ENCODE measurements around the gene NDUFB11. TPM values are rescaled to one million over a fixed set of nuclear protein-coding genes. Genes with fewer than 3 reads are reported as not detected.
A peak's percentile ranks its signal among the peaks of the same experiment; 100 is the strongest.
"Not testable (repeated sequence)": the region's sequence is repeated elsewhere in the genome, so short reads cannot be mapped to it uniquely, and the experiment has no call there.

Gene NDUFB11
- total RNA-seq, 8 experiments from 2014 or later, result 103 to 155 (median 120) TPM

- peak; percentile 98 to 99 (median 99) for ATAC-seq (replicated peaks in 6 of 8)
- peaks cover 4 to 8% of the 10 kb centered on the region in 2 donors for H3K4me1 ChIP-seq (replicated peaks in 1 of 2)
- H3K27ac ChIP-seq, result peak overlapping the region; percentile 76 to 85
- in situ Hi-C loops (cut with MboI; ENCODE audit: low pct_unique_long_range_greater_than_20kb in 2 of 9, low sequenced_read_pairs in 9 of 9, unreplicated experiment in 9 of 9), result no loop called here
- peak overlapping the region; percentile 54 to 96 (median 67) for H3K4me3 ChIP-seq
- 0 to 30% (median 8%) methylated on average over 2 to 4 of the region's 31 CpGs; no CpG with 5 or more reads in 7 of the 10 experiments for WGBS, 10 experiments
Measured at GRCh38 chrX:47129157-47129898, 15.2 kb downstream of the NDUFB11 start.

DNA sequence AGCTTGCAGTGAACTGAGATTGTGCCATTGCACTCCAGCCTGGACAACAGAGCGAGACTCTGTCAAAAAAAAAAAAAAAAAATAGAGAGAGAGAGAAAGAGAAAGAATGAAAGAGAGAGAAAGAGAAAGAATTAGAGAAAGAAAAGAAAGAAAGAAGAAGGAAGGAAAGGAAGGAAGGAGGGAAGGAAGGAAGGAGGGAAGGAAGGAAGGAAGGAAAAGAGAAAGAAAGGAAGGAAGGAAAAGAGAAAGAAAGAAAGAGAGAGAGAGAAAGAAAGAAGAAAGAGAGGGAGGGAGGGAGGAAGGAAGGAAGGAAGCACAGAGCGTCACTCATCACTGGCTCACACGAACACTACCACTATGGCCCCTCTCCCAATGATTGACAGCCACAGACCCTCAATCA lies 20.0 kb downstream of the NDUFB11 start:
- H3K4me3 ChIP-seq; in situ Hi-C loops (cut with MboI; ENCODE audit: low pct_unique_long_range_greater_than_20kb in 2 of 9, low sequenced_read_pairs in 9 of 9, unreplicated experiment in 9 of 9); H3K27ac ChIP-seq; ATAC-seq (replicated peaks in 6 of 8); H3K4me1 ChIP-seq (replicated peaks in 1 of 2): not testable (repeated sequence)
- 40 to 100% (median 89%) methylated on average over 1 to 3 of the region's 3 CpGs; no CpG with 5 or more reads in 4 of the 10 experiments for WGBS, 10 experiments

DNA sequence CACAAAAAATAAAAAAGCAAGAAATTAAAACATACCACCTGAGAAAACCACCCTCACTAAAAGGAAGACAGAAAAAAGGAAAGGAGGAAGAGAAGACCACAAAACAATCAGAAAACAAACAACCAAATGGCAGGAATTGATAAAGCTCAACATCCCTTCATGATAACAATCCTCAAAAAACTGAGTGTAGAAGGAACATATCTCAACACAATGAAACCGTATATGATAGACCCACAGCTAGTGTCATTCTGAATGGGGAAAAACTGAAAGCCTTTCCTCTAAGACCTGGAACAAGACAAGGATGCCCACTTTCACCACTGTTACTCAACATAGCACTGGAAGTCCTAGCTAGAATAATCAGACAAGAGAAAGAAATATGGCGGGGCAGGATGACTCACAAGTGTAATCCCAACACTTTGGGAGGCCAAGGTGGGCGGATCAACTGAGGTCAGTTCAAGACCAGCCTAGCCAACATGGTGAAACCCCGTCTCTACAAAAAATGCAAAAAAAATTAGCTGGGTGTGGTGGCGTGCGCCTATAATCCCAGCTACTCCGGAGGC lies 27.9 kb downstream of the NDUFB11 start:
- ATAC-seq (replicated peaks in 6 of 8); H3K4me3 ChIP-seq; H3K27ac ChIP-seq; in situ Hi-C loops (cut with MboI; ENCODE audit: low pct_unique_long_range_greater_than_20kb in 2 of 9, low sequenced_read_pairs in 9 of 9, unreplicated experiment in 9 of 9); H3K4me1 ChIP-seq (replicated peaks in 1 of 2): not testable (repeated sequence)
- WGBS, 10 experiments, result 63 to 100% (median 100%) methylated on average over 1 to 7 of the region's 7 CpGs; no CpG with 5 or more reads in 5 of the 10 experiments

DNA sequence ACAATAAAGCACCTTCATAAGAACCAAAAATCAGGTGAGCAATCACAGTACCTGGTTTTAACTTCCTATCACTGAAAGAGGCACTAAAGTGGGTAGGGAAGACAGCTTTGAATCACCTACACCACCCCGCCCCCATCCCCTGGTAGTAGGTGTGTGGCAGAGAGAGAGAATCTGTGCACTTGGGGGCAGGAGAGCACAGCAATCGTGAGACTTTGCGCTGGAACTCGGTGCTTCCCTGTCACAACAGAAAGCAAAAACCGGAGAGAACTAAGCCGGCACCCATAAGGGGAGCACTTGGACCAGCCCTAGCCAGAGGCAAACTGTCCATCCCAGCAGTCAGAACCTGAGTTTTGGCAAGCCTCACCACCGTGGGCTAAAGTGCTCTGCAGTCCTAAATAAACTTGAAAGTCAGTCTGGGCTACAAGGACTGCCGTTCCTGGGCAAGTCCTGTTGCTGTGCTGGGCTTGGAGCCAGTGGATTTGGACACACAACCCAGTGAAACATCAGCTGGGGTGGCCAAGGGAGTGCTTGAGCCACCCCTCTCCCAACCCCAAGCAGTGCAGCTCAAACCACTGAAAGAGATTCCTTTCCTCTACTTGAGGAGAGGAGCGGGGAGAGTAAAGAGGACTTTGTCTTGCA lies 32.1 kb downstream of the NDUFB11 start:
- in situ Hi-C loops (cut with MboI; ENCODE audit: low pct_unique_long_range_greater_than_20kb in 2 of 9, low sequenced_read_pairs in 9 of 9, unreplicated experiment in 9 of 9), result no loop called here
- 46 to 100% (median 100%) methylated on average over 1 to 8 of the region's 9 CpGs; no CpG with 5 or more reads in 7 of the 10 experiments for WGBS, 10 experiments
- Histone ChIP-seq H3K27ac (no peak overlapping the region), H3K4me1 (replicated peaks in 1 of 2) (no peaks in the 10 kb centered on the region), H3K4me3 (no peak overlapping the region)
- ATAC-seq (replicated peaks in 6 of 8), result peak in 1 of 8 experiments; percentile 58

GRCh38 chrX:47110936-47111615 lies 33.4 kb downstream of the NDUFB11 start:
- ATAC-seq (replicated peaks in 6 of 8); in situ Hi-C loops (cut with MboI; ENCODE audit: low pct_unique_long_range_greater_than_20kb in 2 of 9, low sequenced_read_pairs in 9 of 9, unreplicated experiment in 9 of 9); H3K27ac ChIP-seq; H3K4me1 ChIP-seq (replicated peaks in 1 of 2); H3K4me3 ChIP-seq: not testable (repeated sequence)
- 80% methylated on average over 1 of the region's 40 CpGs; no CpG with 5 or more reads in 9 of the 10 experiments for WGBS, 10 experiments

GRCh38 chrX:47101206-47101605 lies 43.3 kb downstream of the NDUFB11 start:
- no peak overlapping the region for H3K4me3 ChIP-seq
- in situ Hi-C loops (cut with MboI; ENCODE audit: low pct_unique_long_range_greater_than_20kb in 2 of 9, low sequenced_read_pairs in 9 of 9, unreplicated experiment in 9 of 9), result no loop called here
- H3K4me1 ChIP-seq (replicated peaks in 1 of 2), result no peaks in the 10 kb centered on the region
- no peak for ATAC-seq (replicated peaks in 6 of 8)
- WGBS, 10 experiments, result 50% methylated on average over 2 of the region's 4 CpGs; no CpG with 5 or more reads in 9 of the 10 experiments
- no peak overlapping the region for H3K27ac ChIP-seq

DNA sequence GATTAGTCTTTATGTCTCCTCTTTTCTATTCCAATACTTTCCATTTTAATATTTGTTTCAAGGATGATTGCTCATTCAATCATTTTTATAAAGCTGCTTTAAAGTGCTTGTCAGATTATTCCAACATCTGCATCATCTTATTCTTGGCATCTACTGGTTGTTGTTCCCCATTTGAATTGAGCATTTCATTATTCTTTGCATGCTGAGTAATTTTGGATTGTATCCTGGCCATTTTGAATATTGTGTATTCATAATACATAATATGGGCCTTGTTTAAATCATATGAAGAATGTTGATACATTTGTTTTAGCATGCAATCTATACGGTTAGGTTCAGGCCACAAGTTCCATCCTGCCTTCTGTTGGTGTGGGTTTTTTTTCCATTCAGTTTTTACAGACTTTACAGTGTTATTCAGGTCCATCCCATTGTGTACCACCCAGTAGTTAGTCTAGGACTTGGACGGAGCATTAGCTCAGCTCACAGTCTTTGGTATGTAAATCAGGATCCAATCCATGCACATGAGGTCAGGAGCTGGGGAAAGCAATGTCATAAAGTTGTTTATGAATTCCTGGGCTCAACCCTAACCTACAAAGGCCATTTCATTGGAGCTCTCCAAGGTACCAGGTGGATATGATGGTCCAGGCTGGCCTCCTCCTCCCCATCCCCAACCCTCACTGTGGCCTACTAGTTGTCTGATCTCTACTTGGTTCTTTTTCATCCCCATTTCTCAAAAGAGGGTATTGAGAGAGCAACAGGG lies 46.0 kb downstream of the NDUFB11 start:
- Histone ChIP-seq H3K4me3 (no peak overlapping the region), H3K4me1 (replicated peaks in 1 of 2) (no peaks in the 10 kb centered on the region), H3K27ac (no peak overlapping the region)
- peak in 3 of 8 experiments; percentile 77 to 100 (median 99) for ATAC-seq (replicated peaks in 6 of 8)
- in situ Hi-C loops (cut with MboI; ENCODE audit: low pct_unique_long_range_greater_than_20kb in 2 of 9, low sequenced_read_pairs in 9 of 9, unreplicated experiment in 9 of 9), result no loop called here
- 8 to 100% (median 26%) methylated on average over 1 to 2 of the region's 2 CpGs; no CpG with 5 or more reads in 5 of the 10 experiments for WGBS, 10 experiments

- in situ Hi-C loops (cut with MboI; ENCODE audit: low pct_unique_long_range_greater_than_20kb in 2 of 9, low sequenced_read_pairs in 9 of 9, unreplicated experiment in 9 of 9), result no loop called here
- H3K27ac ChIP-seq, result no peak overlapping the region
- no peak overlapping the region for H3K4me3 ChIP-seq
- ATAC-seq (replicated peaks in 6 of 8), result no peak
- WGBS, 10 experiments, result 0 to 100% (median 80%) methylated on average over 1 to 3 of the region's 4 CpGs; no CpG with 5 or more reads in 5 of the 10 experiments
- no peaks in the 10 kb centered on the region for H3K4me1 ChIP-seq (replicated peaks in 1 of 2)
Measured at GRCh38 chrX:47097018-47097417, 47.5 kb downstream of the NDUFB11 start.

GRCh38 chrX:47093860-47094259 lies 50.6 kb downstream of the NDUFB11 start:
- ATAC-seq (replicated peaks in 6 of 8), result no peak
- peaks cover 4 to 6% of the 10 kb centered on the region in 2 donors for H3K4me1 ChIP-seq (replicated peaks in 1 of 2)
- in situ Hi-C loops (cut with MboI; ENCODE audit: low pct_unique_long_range_greater_than_20kb in 2 of 9, low sequenced_read_pairs in 9 of 9, unreplicated experiment in 9 of 9), result no loop called here
- H3K4me3 ChIP-seq, result no peak overlapping the region
- no peak overlapping the region for H3K27ac ChIP-seq
- 25 to 100% (median 60%) methylated on average over 1 to 7 of the region's 11 CpGs; no CpG with 5 or more reads in 3 of the 10 experiments for WGBS, 10 experiments

DNA sequence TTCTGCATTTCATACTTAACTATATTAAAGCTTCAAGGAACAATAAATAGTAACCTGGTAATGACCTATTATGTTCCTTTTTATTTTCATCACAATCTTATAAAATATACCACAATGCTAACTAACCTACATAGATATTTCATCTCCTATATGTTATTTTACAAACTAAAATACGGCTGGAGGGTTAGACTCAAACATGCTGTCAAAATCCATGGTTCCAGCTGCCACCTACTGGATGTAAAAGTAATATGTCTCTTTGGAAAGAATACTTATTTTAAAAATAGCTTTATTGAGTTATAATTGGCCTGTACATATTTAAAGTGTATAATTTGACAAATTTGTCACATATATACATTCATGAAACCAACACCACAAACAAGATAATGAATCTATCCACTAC lies 51.3 kb downstream of the NDUFB11 start:
- Histone ChIP-seq H3K27ac (no peak overlapping the region), H3K4me1 (replicated peaks in 1 of 2) (peaks cover 4 to 6% of the 10 kb centered on the region in 2 donors), H3K4me3 (no peak overlapping the region)
- WGBS, 10 experiments, result 0 to 40% (median 4%) methylated on average over 1 of the region's 1 CpG; no CpG with 5 or more reads in 6 of the 10 experiments
- no peak for ATAC-seq (replicated peaks in 6 of 8)
- in situ Hi-C loops (cut with MboI; ENCODE audit: low pct_unique_long_range_greater_than_20kb in 2 of 9, low sequenced_read_pairs in 9 of 9, unreplicated experiment in 9 of 9), result no loop called here
